ENCODE data around the gene ZFP57. TPM values are rescaled to one million over a fixed set of nuclear protein-coding genes. Genes with fewer than 3 reads are reported as not detected.

The ZFP57 gene
- total RNA-seq, 3 donors from 2014 or later (not counting 1 experiment from before 2014, with no cell fraction given) = 2.9 to 12.8 TPM; not detected in 1

GRCh38 chr6:29728875-29729270, 47.9 kb upstream of the ZFP57 start:
- Histone ChIP-seq H3K27ac (ENCODE audit: low read length) (no peak overlapping the region), H3K4me3 (ENCODE audit: low read length) (no peak overlapping the region), H3K9me3 (ENCODE audit: control insufficient read depth, insufficient read depth, low read length) (no peaks in the 10 kb centered on the region), H3K27me3 (ENCODE audit: control insufficient read depth, insufficient read depth, low read length) (no peaks in the 10 kb centered on the region), H3K36me3 (ENCODE audit: control insufficient read depth, insufficient read depth, low read length) (peaks cover 42% of the 10 kb centered on the region), H3K4me1 (ENCODE audit: control insufficient read depth, insufficient read depth, low read length) (peaks cover 49% of the 10 kb centered on the region)
- peak overlapping the region; percentile 94 for H3K4me3 Mint-ChIP-seq
- ATAC-seq (no peak), DNase-seq (peak in 1 of 2 donors; percentile 60)
- H3K27me3 Mint-ChIP-seq (ENCODE audit: low read depth in 2 of 2) = no peaks in the 10 kb centered on the region
- peaks cover 64 to 71% of the 10 kb centered on the region in 2 donors for H3K4me1 Mint-ChIP-seq
- H3K9me3 Mint-ChIP-seq = no peaks in the 10 kb centered on the region
- TF ChIP-seq CTCF (IDR thresholded peaks at IDR 0.05) = no peak
- peak overlapping the region; percentile 79 to 94 for H3K27ac Mint-ChIP-seq
- intact Hi-C loops (cut with micrococcal nuclease) = loop anchor here (10.0 kb wide), 1 partner anchor 216 kb away; the partner anchor contains the start of gene HLA-A
- peaks cover 28% of the 10 kb centered on the region for H3K36me3 Mint-ChIP-seq

DNA sequence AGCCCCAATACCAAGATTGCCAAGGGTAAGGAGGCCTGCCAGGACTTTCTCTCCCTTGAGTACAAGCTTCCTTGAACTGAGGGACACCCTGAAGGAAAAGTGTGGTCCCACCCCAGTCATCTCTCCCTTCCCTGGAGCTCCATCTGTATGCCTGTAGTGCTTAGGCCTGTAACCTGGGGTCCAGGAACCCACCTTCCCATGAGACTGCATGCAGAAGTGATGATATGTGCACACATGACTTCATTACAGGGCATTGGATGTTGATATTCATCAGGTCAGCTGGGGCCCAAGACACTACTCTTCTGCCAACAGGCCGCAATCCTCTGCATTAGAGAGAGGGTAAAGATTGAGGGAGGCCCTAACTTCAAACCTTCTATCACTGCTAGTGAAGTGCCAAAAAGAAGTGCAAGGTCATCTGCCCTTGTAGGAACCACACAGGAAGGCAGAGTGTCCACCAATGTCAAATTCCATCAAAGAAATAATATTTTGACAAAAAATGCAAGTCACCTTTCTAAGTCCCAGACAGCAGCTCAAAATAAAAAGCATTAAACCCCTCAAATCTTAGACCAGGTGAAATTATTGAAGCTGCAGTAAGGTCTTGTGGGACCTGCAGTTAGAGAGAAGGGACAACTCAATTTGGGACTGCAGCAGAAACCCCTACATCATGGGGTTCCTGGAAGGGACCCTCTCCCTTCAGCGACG, 47.4 kb upstream of the ZFP57 start:
- no peak for ATAC-seq
- Mint-ChIP-seq H3K27ac (peak overlapping the region; percentile 79 to 94), H3K36me3 (peaks cover 28% of the 10 kb centered on the region), H3K4me3 (peak overlapping the region; percentile 94), H3K9me3 (no peaks in the 10 kb centered on the region), H3K4me1 (peaks cover 63 to 71% of the 10 kb centered on the region in 2 donors), H3K27me3 (ENCODE audit: low read depth in 2 of 2) (no peaks in the 10 kb centered on the region)
- no peaks in the 10 kb centered on the region for H3K9me3 ChIP-seq (ENCODE audit: control insufficient read depth, insufficient read depth, low read length)
- peak in 1 of 2 donors; percentile 47 for DNase-seq
- intact Hi-C loops (cut with micrococcal nuclease) = loop anchor here (10.0 kb wide), 1 partner anchor 216 kb away; the partner anchor contains the start of gene HLA-A
- peaks cover 42% of the 10 kb centered on the region for H3K36me3 ChIP-seq (ENCODE audit: control insufficient read depth, insufficient read depth, low read length)
- peak overlapping the region; percentile 12 for H3K27ac ChIP-seq (ENCODE audit: low read length)
- H3K4me1 ChIP-seq (ENCODE audit: control insufficient read depth, insufficient read depth, low read length) = peaks cover 49% of the 10 kb centered on the region
- TF ChIP-seq CTCF (IDR thresholded peaks at IDR 0.05) = no peak
- 80% methylated on average over 1 of the region's 3 CpGs for WGBS (ENCODE audit: insufficient coverage)
- no peak overlapping the region for H3K4me3 ChIP-seq (ENCODE audit: low read length)
- no peaks in the 10 kb centered on the region for H3K27me3 ChIP-seq (ENCODE audit: control insufficient read depth, insufficient read depth, low read length)

DNA sequence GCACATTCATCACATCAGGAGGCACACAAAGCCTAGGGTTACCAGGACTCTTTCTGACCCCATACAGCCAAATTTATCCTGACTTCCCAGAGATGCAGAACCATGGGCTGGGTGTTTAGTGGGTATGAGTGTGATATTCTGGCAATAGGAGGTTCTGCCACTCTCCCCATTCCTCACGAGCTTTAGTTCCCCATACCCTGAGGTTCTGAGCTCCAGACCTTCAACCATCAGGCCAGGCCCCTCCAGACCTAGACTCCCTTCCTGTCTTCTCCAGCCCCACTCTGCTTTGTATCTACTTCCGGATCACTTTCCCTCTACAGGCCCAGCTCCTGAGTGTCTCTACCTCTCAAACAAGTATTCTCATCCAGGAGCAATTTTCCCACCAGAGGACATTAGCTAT, 46.7 kb upstream of the ZFP57 start:
- H3K9me3 ChIP-seq (ENCODE audit: control insufficient read depth, insufficient read depth, low read length) = no peaks in the 10 kb centered on the region
- Mint-ChIP-seq H3K4me3 (peak overlapping the region; percentile 94), H3K27me3 (ENCODE audit: low read depth in 2 of 2) (no peaks in the 10 kb centered on the region), H3K4me1 (peaks cover 66 to 76% of the 10 kb centered on the region in 2 donors), H3K27ac (peak overlapping the region; percentile 79 to 94), H3K36me3 (peaks cover 28% of the 10 kb centered on the region), H3K9me3 (no peaks in the 10 kb centered on the region)
- no peak overlapping the region for H3K27ac ChIP-seq (ENCODE audit: low read length)
- intact Hi-C loops (cut with micrococcal nuclease) = loop anchor here (10.0 kb wide), 1 partner anchor 217 kb away; the partner anchor contains the start of gene HLA-A
- WGBS (ENCODE audit: insufficient coverage) = 65% methylated on average over 2 of the region's 2 CpGs
- peaks cover 49% of the 10 kb centered on the region for H3K4me1 ChIP-seq (ENCODE audit: control insufficient read depth, insufficient read depth, low read length)
- ATAC-seq (no peak), DNase-seq (no peak)
- H3K36me3 ChIP-seq (ENCODE audit: control insufficient read depth, insufficient read depth, low read length) = peaks cover 42% of the 10 kb centered on the region
- TF ChIP-seq CTCF (IDR thresholded peaks at IDR 0.05) = no peak
- no peaks in the 10 kb centered on the region for H3K27me3 ChIP-seq (ENCODE audit: control insufficient read depth, insufficient read depth, low read length)
- H3K4me3 ChIP-seq (ENCODE audit: low read length) = no peak overlapping the region

All from natural killer cell (primary cell).